ENCODE data around the gene ECE1. TPM values are rescaled to one million over a fixed set of nuclear protein-coding genes. Genes with fewer than 3 reads are reported as not detected.

The ECE1 gene
- total and polyA plus RNA-seq, 2 of the 4 experiments (the other 2 are of a cell fraction) = 61.8 to 124 TPM

GRCh38 chr1:21256776-21257175, 33.5 kb downstream of the ECE1 start (continued):
- TF ChIP-seq CTCF (conservative IDR thresholded peaks at IDR 0.05; ENCODE audit: low read depth, low read length) (no peak), RFX5 (IDR thresholded peaks at IDR 0.05; ENCODE audit: low read depth, low read length) (no peak), RAD21 (IDR thresholded peaks at IDR 0.05; ENCODE audit: low read length) (no peak)

- DNase-seq (no peak), ATAC-seq (ENCODE audit: low read depth) (no peak)
- no TSS peak for BruUV-seq (replicated peaks)
- Histone ChIP-seq H3K18ac (ENCODE audit: low read depth, low read length) (no peak overlapping the region), H2AFZ (replicated peaks; ENCODE audit: low read length, poor library complexity) (no peak overlapping the region), H3K23ac (ENCODE audit: low read depth, low read length) (no peak overlapping the region), H3K4ac (ENCODE audit: low read depth, low read length) (no peak overlapping the region), H3K4me2 (ENCODE audit: low read depth, low read length) (no peak overlapping the region), H4K5ac (ENCODE audit: low read depth, low read length) (no peak overlapping the region), H3K4me3 (ENCODE audit: insufficient read depth, low read depth, low read length) (no peak overlapping the region), H3K56ac (ENCODE audit: extremely low read depth, insufficient read depth, low read length) (no peak overlapping the region), H2AK9ac (replicated peaks; ENCODE audit: low read depth, low read length, poor library complexity) (no peak overlapping the region), H2BK120ac (ENCODE audit: low read depth, low read length) (no peak overlapping the region), H2AK5ac (ENCODE audit: low read depth, low read length) (no peak overlapping the region), H3K9me3 (ENCODE audit: control insufficient read depth, insufficient read depth, low read length) (no peaks in the 10 kb centered on the region), H2BK5ac (ENCODE audit: low read depth, low read length, poor library complexity, severe bottlenecking) (no peak overlapping the region), H2BK15ac (ENCODE audit: low read depth, low read length) (no peak overlapping the region), H3K4me1 (ENCODE audit: control insufficient read depth, insufficient read depth, low read length) (peaks cover 11% of the 10 kb centered on the region), H3K36me3 (ENCODE audit: control insufficient read depth, insufficient read depth, low read length) (peaks cover 52% of the 10 kb centered on the region), H3K9ac (ENCODE audit: low read depth, low read length) (no peak overlapping the region), H3K27me3 (ENCODE audit: control insufficient read depth, insufficient read depth, low read length) (no peaks in the 10 kb centered on the region), H4K91ac (ENCODE audit: insufficient read depth, low read depth, low read length) (no peak overlapping the region), H3K79me1 (ENCODE audit: low read depth in 1 of 2, low read length in 2 of 2) (peaks cover 12 to 53% of the 10 kb centered on the region in 2 experiments; a peak in 3 of 4 replicates), H2BK20ac (ENCODE audit: low read depth, low read length) (no peak overlapping the region), H4K20me1 (ENCODE audit: insufficient read depth, low read length) (peaks cover 4% of the 10 kb centered on the region; the same call in 1 of the 2 replicates), H3K9me1 (ENCODE audit: insufficient read depth, low read length) (peaks cover 15% of the 10 kb centered on the region), H4K8ac (ENCODE audit: low read depth in 2 of 2, low read length in 2 of 2) (no peak overlapping the region), H3K14ac (replicated peaks; ENCODE audit: low read depth, low read length) (no peak overlapping the region), H3K27ac (ENCODE audit: insufficient read depth, low read length) (no peak overlapping the region)
- dilution Hi-C loops (cut with HindIII; ENCODE audit: low sequenced_read_pairs, unreplicated experiment) = no loop called here
- intact Hi-C loops (cut with micrococcal nuclease) = loop anchor here (1.0 to 10.0 kb wide), 4 partner anchors 24 to 399 kb away; no protein-coding TSS in a partner anchor
- in situ Hi-C loops (cut with MboI; ENCODE audit: low sequenced_read_pairs) = loop anchor here (5.0 to 10.0 kb wide), 2 partner anchors 81 to 399 kb away; no protein-coding TSS in a partner anchor
- 96% methylated on average over 9 of the region's 14 CpGs; no CpG with 5 or more reads in 1 of the 2 experiments for WGBS, 2 experiments (ENCODE audit: extremely low coverage in 2 of 2, insufficient read length in 1 of 2)
- ChIA-PET CTCF (interaction anchor here (0.7 to 1.7 kb wide), 3 partner anchors 11 to 112 kb away, joined by 3 to 15 read pairs (median 8); no protein-coding TSS in a partner anchor), POLR2A (ENCODE audit: unreplicated experiment) (no interaction called here)
- no peak for TF ChIP-seq RFX5 (IDR thresholded peaks at IDR 0.05; ENCODE audit: low read depth, low read length)
- no peak for TF ChIP-seq MAZ (IDR thresholded peaks at IDR 0.05; ENCODE audit: borderline replicate concordance, low read depth, low read length)
- no peak for TF ChIP-seq RCOR1 (IDR thresholded peaks at IDR 0.05; ENCODE audit: insufficient replicate concordance, low read length)
- no peak for TF ChIP-seq ELK1 (IDR thresholded peaks at IDR 0.05; ENCODE audit: borderline replicate concordance, low read depth, low read length)
- no peak for TF ChIP-seq FOS (IDR thresholded peaks at IDR 0.05; ENCODE audit: low read depth, low read length)
- TF ChIP-seq CTCF (conservative IDR thresholded peaks at IDR 0.05; ENCODE audit: low read depth, low read length) = no peak
- TF ChIP-seq SMC3 (IDR thresholded peaks at IDR 0.05; ENCODE audit: low read depth, low read length) = no peak
- no peak for TF ChIP-seq CHD1 (IDR thresholded peaks at IDR 0.05; ENCODE audit: low read depth, low read length)
- TF ChIP-seq NFE2L2 (IDR thresholded peaks at IDR 0.05; ENCODE audit: low read depth, low read length) = no peak
Measured at GRCh38 chr1:21255943-21256320, 34.3 kb downstream of the ECE1 start.

Data from IMR-90 (cell line).